ENCODE results near the gene PSEN2. TPM values are rescaled to one million over a fixed set of nuclear protein-coding genes. Genes with fewer than 3 reads are reported as not detected.

PSEN2 gene
- total RNA-seq, 1 donor from 2014 or later: 22.2 TPM

DNA sequence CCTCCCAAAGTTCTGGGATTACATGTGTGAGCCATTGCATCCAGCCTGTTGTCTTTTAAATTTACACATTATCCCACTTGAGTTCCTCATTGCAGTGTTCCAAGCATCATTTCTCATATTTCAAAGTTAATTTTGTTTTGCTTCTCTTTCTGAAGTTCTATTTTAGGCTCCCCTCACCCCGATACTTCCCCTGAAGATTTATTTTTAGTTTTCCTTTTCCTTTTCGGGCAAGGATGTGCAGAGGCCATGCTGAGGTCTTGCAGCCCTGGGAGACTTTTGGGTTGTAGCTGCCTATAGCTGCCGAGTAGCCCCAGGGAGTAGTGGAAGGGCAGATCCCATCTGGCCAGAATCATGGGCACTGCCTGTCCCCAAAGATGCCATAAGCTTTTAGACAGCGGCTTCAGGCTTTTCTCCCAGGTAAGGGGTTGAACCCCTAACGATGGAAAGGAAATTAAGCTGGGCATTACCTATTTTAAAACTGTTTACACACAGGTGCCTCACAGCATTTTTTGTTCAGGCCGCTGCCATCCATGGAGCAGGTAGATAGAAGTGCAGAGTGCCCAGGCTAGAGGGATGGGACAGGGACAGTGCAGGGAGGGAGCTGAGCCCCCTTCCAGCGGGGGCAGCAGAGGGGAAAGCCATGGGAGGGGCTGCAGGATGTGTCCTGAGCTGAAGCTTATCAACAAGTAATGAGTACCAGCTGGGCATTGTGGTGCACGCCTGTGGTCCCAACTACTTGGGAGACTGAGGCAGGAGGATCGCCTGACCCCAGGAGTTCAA is 15.9 kb downstream of the PSEN2 start:
- DNase-seq (ENCODE audit: low read depth): no peak

DNA sequence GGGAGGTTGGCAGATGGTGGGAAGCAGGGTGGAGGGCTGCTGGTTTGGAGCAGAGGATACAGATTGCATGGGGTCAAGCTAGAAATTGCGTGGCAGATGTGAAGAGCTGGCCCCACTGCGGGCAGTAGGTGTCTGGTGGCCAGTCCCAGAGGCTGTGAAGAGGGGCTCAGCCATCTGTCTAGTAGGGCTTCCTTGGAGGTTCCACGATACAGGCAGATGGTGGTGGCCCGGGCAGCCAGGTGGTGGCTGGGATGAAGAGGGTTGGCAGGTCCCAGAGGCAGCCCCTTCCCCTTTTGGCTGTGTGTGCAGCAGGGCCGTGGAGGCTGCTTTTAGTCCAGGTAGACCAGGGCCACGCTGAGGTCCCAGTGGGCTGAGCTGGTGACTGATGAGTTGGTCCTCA is 16.6 kb downstream of the PSEN2 start:
- no peak for DNase-seq (ENCODE audit: low read depth)

GRCh38 chr1:226888021-226888420 is 17.6 kb downstream of the PSEN2 start:
- DNase-seq (ENCODE audit: low read depth): no peak

GRCh38 chr1:226888816-226889215 is 18.4 kb downstream of the PSEN2 start:
- no peak for DNase-seq (ENCODE audit: low read depth)

- DNase-seq (ENCODE audit: low read depth): no peak
Measured at GRCh38 chr1:226889616-226890330, 19.4 kb downstream of the PSEN2 start.

DNA sequence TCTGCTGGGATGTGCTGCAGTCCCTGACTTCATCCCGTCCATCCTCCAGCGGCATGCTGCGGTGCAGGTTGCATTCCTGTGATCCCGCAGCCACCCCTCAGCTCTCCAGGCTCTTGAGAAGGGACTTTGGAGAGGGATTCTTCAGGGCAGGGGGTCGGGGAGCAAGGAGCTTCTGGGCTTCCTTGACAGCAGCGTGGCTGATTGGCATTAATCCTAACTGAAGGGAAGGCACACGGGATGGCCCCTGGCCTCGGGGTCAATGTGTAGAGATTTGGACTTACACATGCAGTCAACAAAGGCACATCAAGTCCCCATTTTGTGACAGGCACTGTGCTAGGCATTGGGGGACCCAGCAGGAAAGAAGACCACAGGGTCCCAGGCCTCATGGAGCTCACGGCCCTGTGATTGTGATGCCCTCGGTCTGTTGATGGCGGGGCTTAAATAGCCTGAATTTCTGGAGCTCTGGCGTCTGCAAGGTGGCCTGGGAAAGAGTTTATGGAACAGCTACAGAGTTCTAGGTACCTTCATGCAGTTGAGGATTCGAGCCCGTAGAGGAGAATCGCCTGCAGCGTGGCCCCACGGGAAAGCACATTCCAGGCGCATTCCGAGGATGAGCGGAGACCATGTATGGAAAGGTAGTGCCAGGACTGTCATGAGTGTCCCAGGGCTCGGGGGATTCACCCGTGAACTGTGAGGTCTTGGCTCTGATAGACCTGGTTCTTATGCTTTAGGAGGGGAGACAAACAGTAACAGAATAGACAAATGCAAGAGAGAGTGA is 20.1 kb downstream of the PSEN2 start:
- DNase-seq (ENCODE audit: low read depth): no peak

- no peak for DNase-seq (ENCODE audit: low read depth)
Measured at GRCh38 chr1:226891346-226891745, 20.9 kb downstream of the PSEN2 start.

DNA sequence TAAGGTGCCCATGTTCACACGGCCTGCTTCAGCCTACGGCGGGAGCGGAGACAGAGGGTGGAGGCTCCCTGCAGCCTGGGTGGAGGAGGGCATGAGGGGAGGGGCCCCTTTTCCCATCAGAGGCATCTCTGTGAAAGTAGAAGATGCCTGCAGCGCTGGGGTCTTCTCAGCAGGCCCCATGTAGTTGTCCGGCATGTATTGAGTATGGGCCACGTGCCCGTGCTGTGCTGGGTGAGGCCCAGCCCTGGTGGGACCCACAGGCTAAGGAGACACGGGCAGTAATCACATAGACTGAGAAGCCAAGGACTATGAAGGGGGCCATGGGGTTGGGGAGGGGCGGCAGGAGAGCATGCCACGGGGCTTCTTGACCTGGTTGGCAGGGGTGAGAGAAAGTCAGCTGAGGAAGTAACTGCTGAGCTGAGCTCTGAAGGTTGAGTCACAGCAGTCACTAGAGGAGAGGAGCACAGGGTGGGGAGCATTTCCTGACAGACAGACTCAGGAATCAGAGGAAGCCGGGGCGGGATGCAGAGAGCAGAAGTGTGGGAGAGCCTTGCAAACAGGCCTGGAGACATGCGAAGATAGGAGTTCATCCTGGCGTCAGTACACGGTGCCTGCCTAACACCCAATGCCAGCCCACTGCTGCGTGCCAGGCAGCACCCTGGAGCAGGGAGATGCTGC is 21.6 kb downstream of the PSEN2 start:
- no peak for DNase-seq (ENCODE audit: low read depth)

GRCh38 chr1:226892524-226892875 is 22.1 kb downstream of the PSEN2 start:
- no peak for DNase-seq (ENCODE audit: low read depth)

GRCh38 chr1:226893936-226894335 is 23.5 kb downstream of the PSEN2 start:
- no peak for DNase-seq (ENCODE audit: low read depth)

DNA sequence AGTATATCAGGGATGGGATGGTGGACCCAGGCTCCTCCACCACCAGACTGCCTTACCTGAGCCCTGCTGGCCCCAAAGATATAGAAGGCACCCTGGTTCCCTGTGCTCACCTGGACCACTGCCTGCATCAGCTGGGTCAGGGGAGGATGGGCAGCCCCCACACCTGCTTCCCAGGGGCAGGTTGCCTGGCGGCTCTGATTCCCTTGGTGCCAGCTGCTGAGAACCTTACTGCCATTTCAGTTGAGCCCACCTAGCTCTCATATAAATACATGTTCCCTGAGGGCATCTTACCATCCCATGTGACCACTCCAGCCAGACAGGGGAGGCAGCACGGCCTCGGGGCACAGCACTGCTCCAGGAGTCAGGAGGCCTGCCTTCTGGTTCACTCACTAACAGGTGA is 24.4 kb downstream of the PSEN2 start:
- DNase-seq (ENCODE audit: low read depth): no peak

- no peak for DNase-seq (ENCODE audit: low read depth)
Measured at GRCh38 chr1:226895644-226896043, 25.2 kb downstream of the PSEN2 start.

DNA sequence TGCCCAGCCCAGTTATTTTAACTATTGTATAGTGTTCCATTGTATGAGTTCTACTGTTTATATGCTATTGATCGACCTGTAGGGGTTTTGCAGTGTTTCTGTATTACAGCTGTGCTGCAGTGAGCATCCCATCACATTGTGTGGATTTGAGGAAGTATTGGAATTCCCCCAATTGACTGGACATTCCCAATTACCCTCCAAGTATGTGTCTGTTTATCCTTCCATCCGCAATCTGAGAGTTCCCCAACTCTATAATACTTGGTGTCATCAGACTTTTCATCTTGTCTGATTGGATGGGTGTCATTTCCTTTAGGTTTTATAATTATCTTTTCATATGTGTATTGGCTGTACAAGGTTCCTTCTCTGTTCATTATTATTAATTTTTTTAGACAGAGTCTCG is 27.8 kb downstream of the PSEN2 start:
- DNase-seq (ENCODE audit: low read depth): no peak

- DNase-seq (ENCODE audit: low read depth): no peak
Measured at GRCh38 chr1:226901421-226901820, 31.0 kb downstream of the PSEN2 start.

GRCh38 chr1:226902601-226903000 is 32.2 kb downstream of the PSEN2 start:
- no peak for DNase-seq (ENCODE audit: low read depth)

GRCh38 chr1:226903819-226904716 is 33.7 kb downstream of the PSEN2 start:
- no peak for DNase-seq (ENCODE audit: low read depth)

DNA sequence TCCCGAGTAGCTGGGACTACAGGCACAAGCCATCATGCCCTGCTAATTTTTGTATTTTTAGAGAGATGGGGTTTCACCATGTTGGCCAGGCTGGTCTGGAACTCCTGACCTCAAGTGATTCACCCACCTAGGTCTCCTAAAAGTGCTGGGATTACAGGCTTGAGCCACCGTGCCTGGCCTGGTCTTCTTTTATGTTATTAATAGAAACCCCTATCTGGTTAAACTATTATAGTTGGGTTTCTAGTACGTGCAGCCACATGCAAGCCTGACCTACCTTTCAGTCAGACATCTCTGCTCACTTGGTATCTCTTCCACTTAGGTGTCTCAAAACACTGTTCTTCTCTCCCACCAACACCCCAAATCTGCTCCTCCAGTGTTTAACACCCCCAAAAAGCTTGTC is 34.4 kb downstream of the PSEN2 start:
- no peak for DNase-seq (ENCODE audit: low read depth)

DNA sequence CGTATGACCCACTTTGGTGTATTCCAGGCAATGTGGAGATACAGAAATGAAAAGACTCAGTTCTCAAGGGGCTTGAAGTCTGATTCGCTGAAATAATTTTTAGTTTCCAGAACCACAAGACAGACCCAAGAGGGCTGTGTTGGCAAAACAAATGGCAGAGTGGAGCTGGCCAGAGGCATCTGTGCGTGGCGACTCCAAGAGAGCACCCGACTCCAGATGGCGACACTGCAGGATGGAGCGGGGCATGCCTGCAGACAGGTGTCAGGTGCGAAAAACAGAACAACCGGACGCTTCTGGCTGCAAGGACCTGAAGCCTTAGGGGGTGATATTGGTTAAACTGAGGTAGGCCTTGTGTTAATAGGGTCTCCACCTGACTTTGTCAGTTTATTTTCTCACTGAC is 38.0 kb downstream of the PSEN2 start:
- DNase-seq (ENCODE audit: low read depth): no peak

DNA sequence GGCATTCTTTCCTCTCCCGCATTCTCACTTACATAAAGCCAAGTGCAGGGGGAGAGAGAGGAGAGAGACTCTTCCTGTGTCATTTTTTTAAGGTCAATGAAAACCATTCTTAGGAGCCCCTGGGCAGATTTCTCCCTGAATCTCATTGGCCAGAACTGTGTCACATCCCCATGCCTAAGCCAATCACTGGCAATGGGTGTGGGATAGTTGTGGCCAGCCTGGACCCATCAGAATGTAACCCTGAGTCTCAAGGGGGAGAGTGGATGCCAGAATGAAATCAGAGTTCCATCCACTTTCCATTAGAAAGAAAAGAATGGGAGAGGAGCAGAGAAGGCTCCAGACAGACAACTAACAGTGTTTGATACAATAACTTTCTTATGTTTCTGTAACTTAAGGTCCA is 38.5 kb downstream of the PSEN2 start:
- DNase-seq (ENCODE audit: low read depth): no peak

- DNase-seq (ENCODE audit: low read depth): peak; percentile 41
Measured at GRCh38 chr1:226912587-226913176, 42.3 kb downstream of the PSEN2 start.

DNA sequence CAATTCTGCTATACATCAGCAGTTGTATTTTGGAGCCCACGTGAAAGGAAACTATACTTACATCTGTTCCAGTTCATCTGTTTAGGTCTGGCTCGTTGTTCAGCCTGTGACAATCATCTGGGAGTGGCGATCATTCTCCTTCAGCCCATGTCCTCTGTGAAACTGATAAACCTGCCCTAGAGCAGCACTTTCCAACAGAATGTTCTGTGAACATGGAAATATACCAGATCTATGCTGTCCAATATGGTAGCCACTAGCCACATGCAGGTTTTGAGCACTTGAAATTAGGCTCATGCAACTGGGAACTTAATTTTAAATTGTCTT is 45.2 kb downstream of the PSEN2 start:
- no peak for DNase-seq (ENCODE audit: low read depth)
